ENCODE results near the gene CST11. TPM values are rescaled to one million over a fixed set of nuclear protein-coding genes. Genes with fewer than 3 reads are reported as not detected.

The CST11 gene
- polyA plus RNA-seq, 1 experiment: not detected

DNA sequence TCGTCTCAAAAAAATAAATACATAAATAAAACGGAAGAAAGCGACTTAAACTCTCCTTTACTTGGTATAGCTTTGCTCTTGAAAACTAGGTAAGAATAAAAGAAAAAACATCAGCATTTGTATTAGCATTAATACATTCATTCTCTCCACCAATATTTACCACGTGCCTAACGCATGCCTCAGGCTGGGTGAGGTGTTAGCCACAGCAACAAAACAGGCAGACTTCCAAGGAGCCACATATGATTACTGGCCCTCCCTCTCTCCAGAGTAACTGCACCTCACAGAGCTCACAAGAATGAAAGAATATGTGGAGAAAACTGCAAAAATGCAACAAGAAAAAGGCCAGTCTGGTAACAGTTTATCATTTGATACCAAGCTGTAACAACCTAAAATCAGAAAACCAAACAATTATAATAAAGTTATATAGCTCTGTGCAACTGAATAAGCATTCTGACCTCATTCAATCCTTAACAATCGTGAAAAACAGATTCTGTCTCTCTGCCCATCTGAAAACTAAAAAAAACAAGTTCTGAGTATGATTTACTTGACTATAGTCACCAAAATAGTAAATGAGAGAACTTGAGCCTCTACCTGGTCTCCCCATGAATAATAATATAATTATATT, 36.6 kb downstream of the CST11 start:
- DNase-seq (ENCODE audit: low read depth): no peak
- ChIA-PET POLR2A (no interaction called here), CTCF (interaction anchor here (0.6 to 1.0 kb wide), 2 partner anchors 19 to 195 kb away, joined by 3 to 4 read pairs; no protein-coding TSS in a partner anchor)
- Histone ChIP-seq H3K27me3 (ENCODE audit: control insufficient read depth, insufficient read depth, low read length) (no peaks in the 10 kb centered on the region), H3K36me3 (ENCODE audit: control insufficient read depth, insufficient read depth, low read length) (no peaks in the 10 kb centered on the region), H3K4me3 (ENCODE audit: low read depth, low read length) (no peak overlapping the region)
- TF ChIP-seq, protein P1, sequence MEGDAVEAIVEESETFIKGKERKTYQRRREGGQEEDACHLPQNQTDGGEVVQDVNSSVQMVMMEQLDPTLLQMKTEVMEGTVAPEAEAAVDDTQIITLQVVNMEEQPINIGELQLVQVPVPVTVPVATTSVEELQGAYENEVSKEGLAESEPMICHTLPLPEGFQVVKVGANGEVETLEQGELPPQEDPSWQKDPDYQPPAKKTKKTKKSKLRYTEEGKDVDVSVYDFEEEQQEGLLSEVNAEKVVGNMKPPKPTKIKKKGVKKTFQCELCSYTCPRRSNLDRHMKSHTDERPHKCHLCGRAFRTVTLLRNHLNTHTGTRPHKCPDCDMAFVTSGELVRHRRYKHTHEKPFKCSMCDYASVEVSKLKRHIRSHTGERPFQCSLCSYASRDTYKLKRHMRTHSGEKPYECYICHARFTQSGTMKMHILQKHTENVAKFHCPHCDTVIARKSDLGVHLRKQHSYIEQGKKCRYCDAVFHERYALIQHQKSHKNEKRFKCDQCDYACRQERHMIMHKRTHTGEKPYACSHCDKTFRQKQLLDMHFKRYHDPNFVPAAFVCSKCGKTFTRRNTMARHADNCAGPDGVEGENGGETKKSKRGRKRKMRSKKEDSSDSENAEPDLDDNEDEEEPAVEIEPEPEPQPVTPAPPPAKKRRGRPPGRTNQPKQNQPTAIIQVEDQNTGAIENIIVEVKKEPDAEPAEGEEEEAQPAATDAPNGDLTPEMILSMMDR (IDR thresholded peaks at IDR 0.05; ENCODE audit: insufficient read depth, low read depth, low read length): no peak

GRCh38 chr20:23415555-23415954, 37.1 kb downstream of the CST11 start:
- TF ChIP-seq, protein P1 (IDR thresholded peaks at IDR 0.05; ENCODE audit: insufficient read depth, low read depth, low read length): no peak
- Histone ChIP-seq H3K36me3 (ENCODE audit: control insufficient read depth, insufficient read depth, low read length) (no peaks in the 10 kb centered on the region), H3K27me3 (ENCODE audit: control insufficient read depth, insufficient read depth, low read length) (no peaks in the 10 kb centered on the region), H3K4me3 (ENCODE audit: low read depth, low read length) (no peak overlapping the region)
- CTCF ChIA-PET: interaction anchor here (0.6 to 1.0 kb wide), 2 partner anchors 18 to 195 kb away, joined by 3 to 4 read pairs; no protein-coding TSS in a partner anchor
- POLR2A ChIA-PET: no interaction called here
- DNase-seq (ENCODE audit: low read depth): no peak

DNA sequence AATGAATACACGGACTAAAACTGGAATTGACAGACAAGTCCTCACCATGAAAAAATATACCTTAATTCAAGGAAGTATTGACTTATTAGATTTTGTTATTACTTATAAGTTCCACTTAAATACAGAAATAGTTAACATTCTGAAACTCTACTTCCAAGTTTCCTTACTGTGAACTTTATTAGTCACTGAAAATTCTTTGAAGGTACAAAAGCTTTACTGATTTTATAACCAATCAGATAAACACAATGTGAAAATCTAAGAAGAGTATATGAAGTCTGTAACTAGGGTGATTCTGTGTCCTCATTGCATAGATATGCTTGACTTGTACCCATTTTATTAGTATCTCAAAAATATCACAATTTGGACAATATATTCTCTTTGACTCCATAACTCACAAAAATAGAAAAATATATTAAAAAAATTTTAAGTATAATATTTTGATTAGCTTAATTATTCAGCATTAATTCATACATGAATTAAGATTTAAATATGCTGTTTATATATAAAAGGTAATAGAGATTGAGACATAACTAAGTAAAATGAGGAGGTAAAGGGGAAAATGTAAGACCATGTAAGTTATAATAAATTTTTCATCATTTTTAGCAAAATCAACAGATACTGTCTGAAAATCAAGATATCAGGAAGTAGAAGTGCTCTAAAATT, 38.0 kb downstream of the CST11 start:
- POLR2A ChIA-PET: no interaction called here

DNA sequence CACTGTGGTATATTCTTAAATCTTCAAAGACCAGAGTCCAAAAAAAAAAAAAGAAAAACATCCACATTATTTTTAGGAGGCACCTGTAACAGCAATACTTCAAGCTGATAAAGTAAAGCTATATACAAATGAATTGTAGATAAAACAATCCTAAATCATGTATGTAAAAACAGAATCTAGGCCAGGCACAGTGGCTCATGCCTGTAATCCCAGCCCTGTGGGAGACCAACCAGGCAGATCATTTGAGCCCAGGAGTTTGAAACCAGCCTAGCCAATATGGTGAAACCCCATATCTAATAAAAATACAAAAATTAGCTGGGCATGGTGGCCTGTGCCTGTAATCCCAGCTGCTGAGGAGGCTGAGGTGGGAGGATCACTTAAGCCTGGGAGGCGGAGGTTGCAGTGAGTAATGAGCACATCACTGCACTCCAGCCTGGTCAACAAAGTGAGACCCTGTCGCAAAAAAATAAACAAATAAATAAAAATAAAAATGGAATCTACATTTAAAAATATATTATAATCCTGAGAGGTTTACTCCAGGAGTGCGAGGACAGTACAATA, 38.7 kb downstream of the CST11 start:
- POLR2A ChIA-PET: no interaction called here

More for the DNA sequence above, 38.0 kb downstream of the CST11 start:
- H3K27me3 ChIP-seq (ENCODE audit: control insufficient read depth, insufficient read depth, low read length): no peaks in the 10 kb centered on the region
- CTCF ChIA-PET: interaction anchor here (1.0 kb wide), 1 partner anchor 18 kb away, joined by 4 read pairs; no protein-coding TSS in a partner anchor
- H3K36me3 ChIP-seq (ENCODE audit: control insufficient read depth, insufficient read depth, low read length): no peaks in the 10 kb centered on the region
- no peak for DNase-seq (ENCODE audit: low read depth)
- H3K4me3 ChIP-seq (ENCODE audit: low read depth, low read length): no peak overlapping the region
- TF ChIP-seq, protein P1 (IDR thresholded peaks at IDR 0.05; ENCODE audit: insufficient read depth, low read depth, low read length): no peak

DNA sequence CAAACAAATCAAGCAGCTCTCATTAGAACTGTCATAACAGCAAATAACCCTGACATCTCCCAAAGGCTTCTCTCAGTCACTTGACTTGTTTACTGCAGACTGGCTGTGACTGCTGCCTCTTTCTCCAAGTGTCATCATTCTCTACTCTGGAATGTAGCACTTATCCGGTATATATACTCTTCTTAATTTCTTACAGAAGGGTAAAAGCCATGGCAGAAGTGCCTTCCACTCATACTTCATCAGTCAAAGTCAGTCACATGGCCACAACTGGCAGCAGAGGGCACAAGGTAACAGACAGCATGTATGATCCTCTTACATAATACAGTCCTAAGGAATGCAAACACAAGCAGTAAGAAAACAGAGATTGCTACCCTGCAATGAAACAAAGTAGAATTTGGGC, 40.6 kb downstream of the CST11 start:
- CTCF ChIA-PET: no interaction called here
- TF ChIP-seq, protein P1 (IDR thresholded peaks at IDR 0.05; ENCODE audit: insufficient read depth, low read depth, low read length): no peak
- Histone ChIP-seq H3K36me3 (ENCODE audit: control insufficient read depth, insufficient read depth, low read length) (no peaks in the 10 kb centered on the region), H3K27me3 (ENCODE audit: control insufficient read depth, insufficient read depth, low read length) (no peaks in the 10 kb centered on the region), H3K4me3 (ENCODE audit: low read depth, low read length) (no peak overlapping the region)
- POLR2A ChIA-PET: no interaction called here
- DNase-seq (ENCODE audit: low read depth): peak; percentile 19

More for the DNA sequence above, 38.7 kb downstream of the CST11 start:
- no peaks in the 10 kb centered on the region for H3K27me3 ChIP-seq (ENCODE audit: control insufficient read depth, insufficient read depth, low read length)
- no peak for DNase-seq (ENCODE audit: low read depth)
- H3K36me3 ChIP-seq (ENCODE audit: control insufficient read depth, insufficient read depth, low read length): no peaks in the 10 kb centered on the region
- TF ChIP-seq, protein P1 (IDR thresholded peaks at IDR 0.05; ENCODE audit: insufficient read depth, low read depth, low read length): no peak
- CTCF ChIA-PET: no interaction called here
- no peak overlapping the region for H3K4me3 ChIP-seq (ENCODE audit: low read depth, low read length)

All from BJ (cell line).